ENCODE data around the gene TMEM254.
"Not testable (repeated sequence)": the region's sequence is repeated elsewhere in the genome, so short reads cannot be mapped to it uniquely, and the experiment has no call there.

The TMEM254 gene

GRCh38 chr10:80133687-80134086, 55.2 kb downstream of the TMEM254 start:
- DNase-seq, result not testable (repeated sequence)

GRCh38 chr10:80136134-80136571, 57.7 kb downstream of the TMEM254 start:
- no peak for DNase-seq

GRCh38 chr10:80137031-80137862, 58.8 kb downstream of the TMEM254 start:
- no peak for DNase-seq

- DNase-seq, result no peak
Observed at GRCh38 chr10:80137920-80138319, 59.5 kb downstream of the TMEM254 start.

- DNase-seq, result no peak
Observed at GRCh38 chr10:80139265-80139664, 60.8 kb downstream of the TMEM254 start.

GRCh38 chr10:80140251-80140650, 61.8 kb downstream of the TMEM254 start:
- no peak for DNase-seq

- no peak for DNase-seq
Observed at GRCh38 chr10:80141696-80142460, 63.4 kb downstream of the TMEM254 start.

All from amniotic stem cell (primary cell).